ENCODE results near the gene SEMA5B. TPM values are rescaled to one million over a fixed set of nuclear protein-coding genes. Genes with fewer than 3 reads are reported as not detected.
A peak's percentile ranks its signal among the peaks of the same experiment; 100 is the strongest.

Gene SEMA5B
- total RNA-seq, 1 donor from 2014 or later, result 10.1 TPM

DNA sequence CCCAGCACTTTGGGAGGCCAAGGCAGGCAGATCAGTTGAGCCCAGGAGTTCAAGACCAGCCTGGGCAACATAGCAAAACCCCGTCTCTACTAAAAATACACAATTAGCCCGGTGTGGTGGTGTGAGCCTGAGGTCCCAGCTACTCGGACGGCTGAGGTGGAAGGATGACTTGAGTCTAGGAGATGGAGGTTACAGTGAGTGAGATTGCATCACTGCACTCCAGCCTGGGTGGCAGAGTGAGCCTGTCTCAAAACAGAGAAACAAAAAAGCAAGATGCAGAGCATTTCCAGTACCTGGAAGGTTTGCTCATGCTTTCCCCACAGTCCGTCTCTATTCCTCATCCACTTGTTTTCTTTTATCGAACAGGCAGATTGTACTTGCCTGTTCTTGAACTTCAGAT, 35.5 kb upstream of the SEMA5B start:
- no peak for DNase-seq (ENCODE audit: low spot score)
- no peak for ATAC-seq
- intact Hi-C loops (cut with DNase I), result no loop called here

DNA sequence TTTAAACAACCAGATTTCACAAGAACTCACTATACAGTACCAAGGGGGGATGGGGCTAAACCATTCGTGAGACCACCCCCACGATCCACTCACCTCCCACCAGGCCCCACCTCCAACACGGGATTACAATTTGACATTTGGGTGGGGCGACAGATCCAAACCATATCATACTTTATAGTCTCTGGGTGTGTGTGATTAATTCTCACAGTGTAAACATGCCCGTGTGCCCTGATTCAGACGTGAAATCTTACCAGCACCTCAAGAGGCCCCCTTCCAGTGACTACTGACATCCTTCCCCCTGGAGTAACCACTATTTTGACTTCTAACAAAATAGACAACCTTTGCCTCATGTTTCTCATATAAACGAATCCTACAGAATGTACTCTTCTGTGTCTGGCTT, 34.3 kb upstream of the SEMA5B start:
- ATAC-seq (no peak), DNase-seq (ENCODE audit: low spot score) (no peak)
- intact Hi-C loops (cut with DNase I), result no loop called here

DNA sequence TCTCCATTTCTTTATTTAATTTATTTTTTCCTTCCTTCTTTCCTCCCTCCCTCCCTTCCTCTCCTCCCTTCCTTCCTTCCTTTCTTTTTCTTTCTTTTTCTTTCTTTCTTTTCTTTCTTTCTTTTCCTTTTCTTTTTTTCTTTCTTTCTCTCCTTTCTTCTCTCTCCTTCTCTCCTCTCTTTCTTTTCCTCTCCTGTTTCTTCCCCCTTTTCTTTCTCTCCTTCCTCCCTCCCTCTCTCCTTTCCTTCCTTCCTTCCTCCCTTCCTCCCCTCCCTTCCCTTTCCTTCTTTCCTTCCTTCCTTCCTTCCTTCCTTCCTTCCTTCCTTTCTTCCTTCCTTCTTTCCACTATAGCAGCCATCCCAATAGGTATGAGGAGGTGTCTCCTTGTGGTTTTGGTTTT, 32.5 kb upstream of the SEMA5B start:
- no peak for ATAC-seq
- DNase-seq (ENCODE audit: low spot score), result no peak
- intact Hi-C loops (cut with DNase I), result no loop called here

DNA sequence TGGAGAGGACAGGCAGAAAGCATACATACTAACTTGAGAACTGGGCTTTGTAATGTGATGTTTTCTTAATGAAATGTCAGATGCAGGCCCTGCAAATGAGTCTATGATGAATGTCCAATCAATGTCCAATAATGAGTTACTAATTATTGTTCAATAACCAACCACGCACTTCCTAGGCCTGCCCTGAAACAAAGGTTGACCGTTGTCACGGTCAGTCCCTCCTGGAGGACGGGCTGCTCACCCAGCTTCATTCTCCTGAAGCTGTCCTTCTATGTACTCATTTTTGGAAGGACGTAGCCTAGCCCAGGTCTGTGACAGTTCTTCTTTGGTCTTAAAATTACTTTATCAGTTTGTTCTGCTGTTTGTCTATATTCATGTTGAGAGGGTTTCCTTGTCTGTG, 30.9 kb upstream of the SEMA5B start:
- intact Hi-C loops (cut with DNase I), result no loop called here
- ATAC-seq, result no peak
- no peak for DNase-seq (ENCODE audit: low spot score)

DNA sequence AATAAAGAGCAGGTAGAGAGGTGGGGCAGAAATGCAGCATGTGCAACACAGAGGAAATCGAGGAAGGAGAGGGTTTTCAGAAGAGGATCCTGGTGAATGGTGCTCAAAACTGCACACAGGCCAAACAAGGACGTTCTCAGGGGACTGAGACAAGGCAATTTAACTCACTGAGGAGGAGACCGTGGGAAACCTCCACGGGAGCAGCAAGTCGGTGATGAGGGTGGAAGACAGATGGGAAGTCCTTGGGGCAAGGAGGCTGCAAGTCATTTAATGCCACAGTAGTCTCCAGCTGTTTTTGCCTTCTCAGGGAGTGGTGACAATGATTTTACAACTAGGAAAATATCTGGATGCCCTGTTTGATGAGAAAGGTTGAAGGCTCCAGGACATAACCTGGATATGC, 27.8 kb upstream of the SEMA5B start:
- DNase-seq (ENCODE audit: low spot score) (no peak), ATAC-seq (no peak)
- intact Hi-C loops (cut with DNase I), result no loop called here

DNA sequence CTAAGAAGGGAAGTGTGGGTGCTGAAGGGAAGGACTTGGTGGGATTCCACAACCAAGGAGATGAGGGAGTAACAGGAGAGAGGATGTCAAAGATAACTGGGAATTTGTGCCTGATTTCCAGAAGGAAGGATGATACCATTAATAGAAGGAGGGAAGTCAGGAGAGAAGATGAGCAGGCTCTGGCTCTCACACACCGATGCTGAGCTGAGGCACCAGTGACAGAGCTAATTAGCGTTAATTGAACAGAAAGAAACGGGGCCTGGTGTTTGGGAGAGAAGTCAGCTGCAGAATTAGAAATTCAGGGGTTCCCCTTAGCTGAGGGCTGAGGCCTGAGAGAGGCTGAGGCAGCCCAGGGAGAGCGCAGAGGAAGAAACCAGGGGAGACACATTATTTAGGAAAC, 27.4 kb upstream of the SEMA5B start:
- intact Hi-C loops (cut with DNase I), result no loop called here
- ATAC-seq, result no peak

DNA sequence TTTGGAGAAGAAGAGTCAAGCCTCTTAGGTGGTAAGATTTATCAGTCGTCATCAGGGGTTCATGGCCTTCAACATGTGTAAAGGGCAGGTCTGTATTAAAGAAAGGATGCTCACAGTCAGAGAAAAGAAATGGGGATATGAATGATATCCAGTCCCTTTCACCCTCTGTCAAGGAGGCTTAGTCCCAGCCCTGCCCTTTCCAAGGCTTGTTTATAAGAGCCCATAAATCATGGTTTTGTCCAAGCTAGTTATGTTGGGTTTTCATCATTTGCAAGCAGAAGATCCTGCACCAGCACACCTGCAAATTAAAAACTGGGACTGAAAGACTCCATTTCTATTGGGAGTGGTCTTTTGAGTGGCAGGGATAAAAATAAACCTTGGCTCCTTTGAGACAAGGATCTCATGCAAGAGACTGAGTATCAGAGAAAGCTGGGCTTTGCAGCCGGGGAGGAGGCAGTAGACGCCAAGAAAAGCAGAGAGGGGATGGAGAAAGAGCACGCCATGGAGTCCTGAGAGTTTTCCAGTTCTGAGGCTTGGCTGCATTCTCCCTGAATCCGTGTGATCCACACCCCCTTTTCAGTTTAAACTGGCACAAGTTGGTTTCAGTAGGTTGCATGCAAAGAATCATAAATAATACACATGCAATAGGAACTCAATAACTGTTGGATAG, 26.7 kb upstream of the SEMA5B start:
- peak; percentile 38 for ATAC-seq
- no peak for DNase-seq (ENCODE audit: low spot score)

More for the DNA sequence above, 27.4 kb upstream of the SEMA5B start:
- no peak for DNase-seq (ENCODE audit: low spot score)

DNA sequence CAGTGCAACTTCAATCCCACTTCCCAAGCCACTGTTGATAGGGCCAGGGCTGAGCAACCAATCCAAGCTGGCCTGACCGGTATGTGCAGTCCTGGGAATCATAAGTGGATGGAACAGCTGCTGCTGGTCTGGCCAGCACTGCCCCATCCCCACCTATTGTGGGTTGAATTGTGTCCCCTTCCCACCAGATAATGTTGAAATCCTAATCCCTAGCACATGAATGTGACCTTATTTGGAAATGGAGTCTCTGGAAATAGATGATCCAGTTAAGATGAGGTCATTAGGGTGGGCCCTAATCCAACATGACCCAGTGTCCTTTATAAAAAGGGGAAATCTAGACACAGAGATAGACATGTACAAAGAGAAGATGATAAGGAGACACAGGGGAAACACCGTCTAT, 25.5 kb upstream of the SEMA5B start:
- intact Hi-C loops (cut with DNase I), result no loop called here
- ATAC-seq, result peak; percentile 70
- DNase-seq (ENCODE audit: low spot score), result no peak

More for the DNA sequence above, 26.7 kb upstream of the SEMA5B start:
- intact Hi-C loops (cut with DNase I), result no loop called here

DNA sequence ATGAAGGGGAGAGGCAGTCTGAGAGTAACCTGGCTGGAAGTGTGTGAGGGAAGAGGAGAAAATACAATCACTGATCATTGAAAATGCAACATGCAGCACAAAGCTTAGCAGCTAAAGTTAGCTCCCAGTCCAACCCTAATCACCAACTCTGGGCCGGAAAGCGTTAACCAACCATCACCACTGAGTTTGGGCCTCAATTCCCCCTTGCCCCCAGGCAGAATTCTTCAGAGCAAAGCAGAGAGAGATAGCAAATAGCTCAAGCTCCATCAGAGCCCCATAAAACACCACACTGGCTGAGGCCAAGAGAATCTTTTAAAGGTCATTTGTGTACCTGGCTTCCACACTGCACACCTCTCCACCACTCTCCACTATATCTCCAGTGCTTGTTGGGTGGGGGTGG, 23.1 kb upstream of the SEMA5B start:
- intact Hi-C loops (cut with DNase I), result no loop called here
- ATAC-seq (no peak), DNase-seq (ENCODE audit: low spot score) (no peak)

DNA sequence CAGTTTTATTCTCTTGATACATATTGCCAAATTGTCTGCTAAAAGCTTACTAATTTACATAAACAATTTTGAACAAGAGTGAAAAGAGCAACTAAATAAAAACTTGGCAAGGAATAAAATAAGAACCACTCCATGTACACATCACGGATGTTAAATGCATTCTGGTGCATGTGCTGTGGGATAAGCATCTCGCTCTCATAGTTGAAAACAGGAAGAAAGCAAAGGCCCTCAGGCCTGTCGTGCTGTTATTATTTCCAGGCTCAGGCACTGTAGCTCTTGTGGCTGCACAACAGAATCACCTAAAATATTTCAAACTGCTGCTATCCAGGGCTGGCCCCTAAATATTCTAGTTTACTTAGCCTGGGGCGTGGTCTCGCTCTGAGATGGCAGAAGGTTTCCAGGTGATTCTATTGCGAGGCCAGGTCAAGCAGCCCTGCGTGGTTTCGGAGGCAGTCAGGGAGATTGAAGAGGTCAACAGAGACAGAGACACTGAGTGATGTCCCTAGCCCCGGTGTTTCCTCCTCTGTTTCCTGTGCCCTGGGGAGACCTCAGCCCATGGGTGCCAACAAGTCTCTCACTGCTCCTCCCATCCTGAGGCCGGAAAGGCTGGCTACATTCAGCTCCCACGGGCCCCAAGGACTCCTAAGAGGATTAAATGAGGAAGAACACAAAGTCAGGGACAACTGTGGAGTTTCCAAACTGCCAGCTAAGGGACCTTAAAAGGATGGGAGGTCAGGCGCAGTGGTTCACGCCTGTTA, 21.1 kb upstream of the SEMA5B start:
- DNase-seq (ENCODE audit: low spot score) (no peak), ATAC-seq (no peak)
- intact Hi-C loops (cut with DNase I), result no loop called here

DNA sequence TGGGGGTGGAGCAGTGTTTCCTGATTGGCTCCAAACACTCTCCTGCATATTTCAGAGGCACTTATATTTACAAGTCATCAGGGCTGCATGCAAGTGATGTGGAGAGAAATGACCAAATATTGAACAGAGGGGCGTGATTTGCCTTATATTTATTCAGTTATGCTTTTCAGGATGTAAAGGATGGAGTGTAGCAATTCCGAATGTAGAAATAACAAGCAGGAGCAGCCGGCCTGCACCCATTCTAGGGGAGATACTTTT, 19.4 kb upstream of the SEMA5B start:
- intact Hi-C loops (cut with DNase I), result no loop called here
- no peak for DNase-seq (ENCODE audit: low spot score)
- no peak for ATAC-seq

DNA sequence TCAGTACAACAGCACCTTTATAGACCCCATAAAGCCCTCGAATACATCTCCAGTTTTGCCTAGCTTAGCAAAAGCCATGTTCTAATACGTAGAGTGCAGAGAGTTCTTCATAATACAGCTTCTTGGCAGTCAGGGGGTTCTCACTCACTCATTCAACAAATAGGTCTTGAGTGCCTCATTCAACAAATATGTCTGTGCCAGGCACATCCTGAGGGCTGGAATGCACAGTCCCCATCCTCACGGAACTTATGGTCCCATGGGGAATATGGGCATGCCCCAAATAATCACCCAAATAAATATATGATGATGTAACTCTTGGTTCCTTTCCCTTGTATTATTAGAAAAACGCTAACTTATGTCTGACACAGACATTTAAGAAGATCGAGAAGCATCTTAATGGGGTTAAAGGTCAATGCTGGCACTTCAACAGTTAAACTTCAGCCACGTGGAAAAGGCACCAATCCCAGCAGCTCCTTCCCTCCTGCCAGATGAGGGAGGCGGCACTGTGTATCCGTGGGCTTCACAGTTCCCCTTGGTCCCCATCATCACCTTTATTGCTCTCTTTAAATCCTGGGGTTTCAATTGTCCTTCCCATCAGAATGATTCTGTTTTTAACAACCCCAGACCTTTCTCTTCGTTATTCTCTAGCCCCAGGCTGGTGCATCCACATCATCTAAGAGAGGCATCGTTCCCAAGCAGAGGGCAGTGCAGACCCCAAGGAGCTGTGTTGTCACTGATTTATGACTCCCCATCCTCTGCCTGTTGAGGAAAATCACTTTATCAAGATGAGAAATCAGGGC, 18.9 kb upstream of the SEMA5B start:
- intact Hi-C loops (cut with DNase I), result no loop called here

DNA sequence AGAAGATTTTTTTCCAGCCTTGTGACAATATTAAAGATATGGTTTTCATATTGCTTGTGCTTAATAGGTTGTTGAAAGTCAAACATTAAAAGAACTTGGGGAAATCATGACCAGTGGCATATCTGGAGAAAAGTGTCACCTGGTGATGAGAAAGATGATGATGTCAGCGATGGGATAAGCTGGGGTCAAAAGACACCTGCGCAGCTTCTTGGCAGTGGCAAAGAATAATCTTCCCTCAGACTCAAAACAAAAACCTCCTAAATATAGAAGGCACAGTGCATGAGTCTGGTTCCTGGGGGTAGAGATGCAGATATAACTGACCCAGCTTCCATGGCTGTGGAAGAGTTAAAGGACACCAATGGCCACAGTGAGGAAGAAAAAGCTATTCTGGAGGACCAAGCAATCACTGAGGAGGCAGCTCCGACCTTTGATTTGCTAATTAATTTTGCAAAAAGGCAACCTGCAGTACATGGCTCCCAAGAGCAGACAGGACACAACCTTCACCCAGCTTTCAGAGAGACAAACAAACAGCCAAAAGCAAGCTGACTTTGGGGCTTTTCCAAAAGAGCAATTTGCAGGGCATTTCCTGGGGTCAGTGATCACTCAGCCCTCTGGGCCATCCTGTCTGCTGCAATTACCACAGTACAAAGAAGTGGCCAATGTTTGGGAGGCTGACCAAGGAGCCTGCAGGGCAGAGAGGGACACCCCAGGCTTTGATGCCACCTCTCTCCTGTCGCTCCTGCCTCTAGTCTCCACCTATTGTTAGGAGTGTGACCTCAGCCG, 17.6 kb upstream of the SEMA5B start:
- ATAC-seq (no peak), DNase-seq (ENCODE audit: low spot score) (no peak)
- intact Hi-C loops (cut with DNase I), result no loop called here

More for the DNA sequence above, 18.9 kb upstream of the SEMA5B start:
- ATAC-seq (no peak), DNase-seq (ENCODE audit: low spot score) (no peak)

DNA sequence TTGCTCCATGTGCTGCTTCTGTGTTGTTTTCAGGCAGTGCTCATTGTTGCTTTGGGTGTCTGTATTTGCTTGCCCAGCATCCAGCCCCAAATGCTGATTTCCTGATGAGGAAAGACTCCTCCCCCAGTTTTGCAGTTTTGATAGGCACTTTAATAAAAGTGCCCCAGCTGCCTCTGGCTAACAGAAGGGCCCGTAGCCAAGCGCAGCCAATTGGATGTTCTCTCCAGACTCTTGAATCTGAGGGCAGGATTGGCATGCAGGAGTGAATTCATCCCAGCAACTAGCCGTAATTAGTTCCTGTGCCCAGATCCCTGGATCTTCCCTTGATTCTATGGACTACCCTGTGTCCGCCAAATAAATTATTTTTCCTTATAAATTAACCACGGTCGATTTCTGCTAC, 14.8 kb upstream of the SEMA5B start:
- ATAC-seq (no peak), DNase-seq (ENCODE audit: low spot score) (no peak)
- intact Hi-C loops (cut with DNase I), result no loop called here

DNA sequence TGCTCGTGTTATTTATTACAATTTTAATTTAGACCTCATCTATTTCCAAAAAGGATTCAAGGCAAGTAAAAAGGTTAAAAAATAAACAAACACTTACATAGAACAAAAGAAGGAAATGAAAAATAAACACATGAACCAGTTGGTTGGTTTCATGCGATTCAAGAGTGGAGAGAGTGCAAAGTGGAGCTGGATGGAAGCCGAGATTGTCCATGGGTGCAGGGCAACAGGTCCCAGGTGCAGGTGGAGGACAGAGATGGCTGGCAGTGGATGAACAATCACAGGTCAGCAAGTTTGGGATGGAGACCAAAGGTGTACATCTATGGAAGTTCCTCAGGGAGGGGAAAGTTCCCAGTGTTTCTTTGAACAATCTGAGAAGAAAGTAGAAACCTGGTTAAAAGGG, 11.6 kb upstream of the SEMA5B start:
- DNase-seq (ENCODE audit: low spot score), result no peak
- no peak for ATAC-seq
- intact Hi-C loops (cut with DNase I), result no loop called here

DNA sequence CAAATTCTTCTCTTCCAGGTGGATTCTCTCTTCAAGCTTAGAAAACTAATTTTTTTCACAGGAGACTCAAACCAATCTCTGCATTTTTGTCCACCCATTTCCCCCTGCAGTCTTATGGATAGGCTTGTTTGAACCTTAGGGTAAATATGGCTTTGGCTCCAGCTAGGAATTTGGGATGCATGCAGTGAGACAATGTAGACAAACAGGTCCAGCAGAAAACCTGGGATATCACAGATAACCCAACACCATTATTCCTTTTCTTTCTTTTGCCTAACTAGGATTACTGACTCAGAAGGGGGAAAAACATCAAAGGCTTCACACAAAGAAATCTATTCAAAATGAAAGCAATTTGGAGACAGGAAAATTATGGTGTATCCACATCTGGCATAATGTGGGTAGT, 11.2 kb upstream of the SEMA5B start:
- no peak for ATAC-seq
- intact Hi-C loops (cut with DNase I), result no loop called here
- no peak for DNase-seq (ENCODE audit: low spot score)

DNA sequence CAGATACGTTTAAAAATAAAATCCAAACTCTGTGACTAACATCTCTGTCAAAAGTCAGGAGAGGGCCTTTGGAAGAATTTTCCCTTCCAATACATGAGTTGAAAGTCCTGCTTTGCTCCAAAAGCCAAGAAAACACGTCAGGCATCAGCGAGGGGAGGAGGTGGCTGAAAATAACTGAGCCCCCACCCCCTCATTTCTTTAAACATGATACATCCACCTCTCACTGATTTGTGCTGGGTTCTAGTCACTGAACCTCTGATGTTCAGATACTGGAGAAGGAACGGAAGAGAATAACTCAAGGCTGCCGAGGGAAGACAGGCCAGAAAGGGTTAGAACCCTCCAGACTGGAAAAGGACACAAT, 9.4 kb upstream of the SEMA5B start:
- DNase-seq (ENCODE audit: low spot score), result no peak
- no peak for ATAC-seq
- intact Hi-C loops (cut with DNase I), result no loop called here

DNA sequence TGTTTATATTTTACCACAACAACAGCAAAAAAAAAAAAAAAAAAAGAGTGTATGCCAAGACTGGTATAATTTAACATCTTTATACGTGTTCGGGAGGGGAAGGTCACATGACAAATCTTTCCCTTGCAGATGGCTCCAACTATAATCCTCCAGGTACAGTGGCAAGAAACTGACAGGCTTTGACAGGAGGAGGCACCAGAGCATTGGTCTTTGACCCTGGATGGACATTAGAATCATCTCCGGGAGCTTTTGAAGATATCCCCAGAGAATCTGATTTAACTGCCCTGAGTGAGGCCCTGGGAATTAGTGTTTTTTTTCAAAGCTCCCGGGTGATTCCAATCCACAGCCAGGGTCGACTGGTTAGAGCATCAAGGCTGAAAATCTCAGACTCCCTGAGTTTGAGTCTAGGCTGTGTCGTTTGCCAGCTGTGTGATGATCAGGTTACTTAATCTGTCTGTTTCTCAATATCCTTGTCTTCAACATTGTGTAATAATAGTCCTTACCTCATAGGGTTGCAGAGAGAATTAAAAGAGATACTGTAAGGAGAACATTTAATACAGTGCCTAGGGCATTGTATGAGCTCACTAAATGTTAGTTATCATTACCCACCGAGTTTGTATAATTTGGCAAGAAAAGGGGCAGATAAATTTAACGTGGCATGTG, 8.9 kb upstream of the SEMA5B start:
- intact Hi-C loops (cut with DNase I), result no loop called here
- DNase-seq (ENCODE audit: low spot score) (no peak), ATAC-seq (peak; percentile 89)

DNA sequence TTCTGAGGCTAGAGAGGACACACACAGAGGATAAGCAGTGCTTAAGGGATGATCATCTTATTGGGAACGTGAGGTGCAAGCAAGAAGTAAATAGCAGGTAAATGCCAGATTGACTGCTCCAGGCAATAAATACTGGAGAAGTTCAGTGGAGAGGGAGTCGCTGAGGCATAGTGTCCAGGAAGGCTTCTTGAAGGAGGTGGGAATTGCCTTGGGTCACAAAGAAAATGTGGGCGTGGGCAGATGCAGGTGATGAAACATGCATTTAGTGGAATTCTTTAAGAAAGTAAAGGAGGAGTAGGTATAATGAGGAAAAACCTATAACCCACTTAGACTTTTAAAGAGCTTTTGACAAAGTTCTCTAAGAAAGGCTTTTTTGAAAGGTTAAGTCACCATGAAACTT, 7.4 kb upstream of the SEMA5B start:
- intact Hi-C loops (cut with DNase I), result no loop called here
- ATAC-seq, result no peak
- no peak for DNase-seq (ENCODE audit: low spot score)

Measured in sciatic nerve (tissue), 2 donors.